ENCODE measurements around the gene HELB.

Gene HELB

DNA sequence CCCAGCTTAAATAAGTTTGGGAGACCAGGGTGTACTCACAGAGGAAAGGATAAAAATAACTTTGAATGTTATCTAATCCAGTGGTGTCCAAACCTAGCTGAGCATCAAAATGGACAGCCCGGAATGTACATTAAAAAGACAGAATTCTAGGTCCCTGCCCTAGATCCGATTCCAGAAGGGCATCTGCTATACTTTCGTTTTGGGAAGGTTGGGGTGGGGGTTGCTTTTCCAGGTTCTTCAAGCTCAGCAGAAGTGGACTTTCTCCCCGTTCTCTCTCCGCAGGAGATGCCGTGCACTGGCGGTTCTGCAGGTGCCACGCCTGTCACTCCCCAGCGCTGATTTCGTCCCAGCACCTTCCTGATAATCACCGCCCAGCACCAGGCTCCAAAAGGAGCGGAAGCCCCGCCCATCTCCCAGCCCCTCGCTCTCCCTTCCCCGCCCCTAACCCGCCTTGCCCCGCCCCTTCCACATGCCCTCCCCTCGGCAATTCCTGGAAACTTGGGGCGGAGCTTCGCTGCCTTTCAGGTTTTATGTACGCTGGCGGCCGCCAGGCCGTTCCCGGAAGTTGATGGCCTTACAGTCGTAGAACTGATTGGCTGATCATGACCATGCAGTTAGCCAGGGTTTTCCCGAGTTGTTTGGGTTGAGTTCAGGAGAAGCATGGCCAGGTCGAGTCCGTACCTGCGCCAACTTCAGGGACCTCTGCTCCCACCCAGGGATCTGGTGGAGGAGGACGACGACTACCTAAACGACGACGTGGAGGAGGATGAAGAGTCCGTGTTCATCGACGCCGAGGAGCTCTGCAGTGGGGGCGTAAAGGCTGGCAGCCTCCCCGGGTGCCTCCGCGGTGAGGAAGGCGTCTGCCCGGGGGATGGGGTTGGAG, at the start of gene HELB:
TSS of gene HELB (plus strand) at position 550 of the 883 bp plus-strand sequence. CDS start at position 661, 111 bp downstream.
- in situ Hi-C loops (cut with MboI; ENCODE audit: low sequenced_read_pairs), result no loop called here

DNA sequence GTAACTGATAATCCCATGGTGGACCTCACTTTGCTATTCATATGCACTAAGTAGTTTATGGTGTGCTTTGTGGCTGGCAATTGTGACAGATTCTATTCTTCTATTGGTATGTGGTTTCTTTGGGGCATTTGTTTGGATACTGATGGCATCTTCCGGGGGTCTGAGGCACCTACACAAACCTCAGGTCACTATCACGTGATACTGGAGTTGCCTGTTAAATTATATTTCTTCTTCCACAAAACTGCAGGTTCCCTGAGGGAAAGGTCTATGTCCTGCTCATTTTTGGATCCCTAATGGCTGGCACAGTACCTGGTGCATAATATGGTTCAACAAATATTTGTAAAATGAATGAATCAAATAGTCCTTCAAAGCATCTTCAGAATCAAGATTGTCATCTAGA, 49.5 kb upstream of the HELB start:
- in situ Hi-C loops (cut with MboI; ENCODE audit: low sequenced_read_pairs), result no loop called here

DNA sequence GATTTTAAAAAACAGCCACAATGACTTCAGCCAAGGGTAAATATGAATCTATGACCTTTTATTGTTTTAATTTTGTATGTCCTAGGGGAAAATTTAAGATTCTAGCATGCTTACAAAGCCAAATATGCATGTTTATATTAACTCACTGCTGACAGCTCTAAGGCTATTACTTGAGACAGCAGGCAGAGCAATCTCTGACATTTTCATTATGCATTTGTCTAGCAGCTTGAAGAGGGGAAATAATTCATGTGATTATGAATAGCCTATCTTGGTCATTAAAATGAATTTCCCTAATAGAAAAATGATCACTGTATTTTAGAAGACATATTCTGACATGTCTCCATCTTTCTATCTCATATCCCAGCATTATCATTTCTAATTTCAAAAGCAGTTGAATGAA, 46.6 kb upstream of the HELB start:
- in situ Hi-C loops (cut with MboI; ENCODE audit: low sequenced_read_pairs), result no loop called here

DNA sequence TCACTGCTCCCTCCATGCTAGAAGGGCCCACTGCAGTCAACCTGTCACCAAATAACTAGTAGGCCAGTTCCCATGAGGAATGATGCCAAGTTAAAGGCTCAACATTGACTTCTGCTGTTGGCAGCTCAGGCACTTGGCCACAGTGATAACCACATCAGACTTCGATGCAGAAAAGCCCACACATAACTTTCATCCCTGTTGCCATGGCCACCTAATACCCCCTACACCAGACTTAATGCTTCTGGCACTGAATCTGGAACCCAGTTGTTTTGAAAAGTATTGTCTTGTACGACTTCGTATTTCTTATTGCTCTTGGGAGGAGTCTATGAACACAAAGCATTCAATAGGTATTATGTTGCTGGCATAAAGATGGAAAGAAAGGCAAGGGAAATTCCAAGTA, 44.3 kb upstream of the HELB start:
- in situ Hi-C loops (cut with MboI; ENCODE audit: low sequenced_read_pairs), result no loop called here

DNA sequence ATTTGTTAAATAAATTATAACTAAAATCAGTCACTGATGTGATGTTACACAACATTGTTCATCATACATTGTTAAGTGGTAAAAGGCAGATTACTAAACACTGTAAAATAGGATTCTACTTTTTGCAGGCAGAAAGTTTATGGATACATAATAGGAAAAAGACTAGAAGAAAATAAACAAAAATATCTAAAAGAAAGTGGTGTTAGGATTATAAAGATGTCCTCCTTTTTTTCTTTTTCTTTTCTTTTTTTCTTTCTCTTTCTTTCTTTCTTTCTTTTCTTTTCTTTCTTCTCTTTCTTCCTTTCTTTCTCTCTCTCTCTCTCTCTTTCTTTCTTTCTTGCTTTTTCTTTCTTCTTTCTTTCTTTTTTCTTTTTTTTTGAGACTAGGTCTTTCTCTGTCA, 39.6 kb upstream of the HELB start:
- in situ Hi-C loops (cut with MboI; ENCODE audit: low sequenced_read_pairs), result no loop called here

DNA sequence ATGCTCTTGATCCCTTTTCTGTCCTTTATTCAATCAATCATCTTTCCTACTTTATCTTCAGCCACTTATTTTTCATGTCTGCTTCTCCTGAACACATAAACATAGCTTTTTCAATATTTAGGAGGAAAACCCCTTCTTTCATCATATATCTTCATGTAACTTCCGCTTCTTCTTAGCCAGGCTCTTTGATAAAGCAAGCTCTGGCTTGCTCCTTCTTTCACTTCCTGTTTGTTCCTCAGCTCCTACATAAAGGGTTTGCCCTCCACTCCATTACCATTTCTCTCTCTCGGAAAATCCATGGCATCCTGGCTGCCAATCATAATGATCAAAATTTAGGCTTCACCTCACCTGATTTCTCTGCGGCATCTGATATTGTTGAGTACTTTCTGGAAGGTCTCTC, 33.7 kb upstream of the HELB start:
- in situ Hi-C loops (cut with MboI; ENCODE audit: low sequenced_read_pairs), result no loop called here

DNA sequence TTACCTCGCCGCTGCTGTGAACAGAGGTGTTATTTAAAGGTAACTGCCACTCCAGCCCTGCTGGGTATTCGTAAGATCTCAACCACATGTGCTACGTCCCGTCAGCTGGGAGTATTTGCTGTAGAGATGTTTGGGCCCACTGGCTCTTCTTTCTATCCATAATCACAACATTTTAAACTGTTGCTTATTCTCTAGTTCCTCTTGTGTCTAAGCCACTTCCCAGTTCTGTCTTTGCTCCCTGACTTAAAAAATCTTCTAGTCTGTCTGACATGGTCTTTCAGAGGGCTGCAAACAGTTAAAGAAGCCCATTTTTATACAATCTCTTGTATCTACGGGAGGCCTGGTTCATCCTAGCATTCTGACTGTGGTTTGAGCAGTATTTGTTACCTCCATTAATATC, 33.2 kb upstream of the HELB start:
- in situ Hi-C loops (cut with MboI; ENCODE audit: low sequenced_read_pairs), result no loop called here

DNA sequence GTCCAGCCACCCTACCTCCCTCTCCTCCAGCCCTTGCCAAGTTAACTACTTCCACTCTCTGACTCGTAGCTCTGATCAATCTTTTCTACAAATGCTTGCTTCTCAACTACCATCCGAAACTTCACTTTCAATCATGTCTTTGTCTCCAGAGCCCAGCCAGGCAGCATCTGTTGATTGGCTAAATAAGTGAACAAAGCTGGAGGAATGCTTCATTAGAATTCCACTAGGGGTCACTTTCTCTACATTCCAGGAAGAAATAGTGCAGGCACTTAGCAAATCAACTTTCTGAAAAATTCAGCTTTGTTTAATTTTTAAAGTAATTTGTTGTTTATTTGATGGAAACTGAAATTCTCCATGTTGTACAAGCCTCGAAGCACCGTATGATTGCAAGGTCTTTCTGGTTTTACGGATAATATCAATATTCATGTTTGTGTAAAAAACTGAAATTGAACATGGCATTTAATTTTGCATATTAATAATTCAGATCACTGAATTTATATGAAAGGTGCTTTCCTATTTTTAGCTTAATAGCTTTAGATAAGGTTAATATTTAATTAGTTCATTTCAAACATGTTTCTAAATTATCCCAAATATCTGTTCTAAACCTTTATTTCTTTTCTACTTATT, 32.4 kb upstream of the HELB start:
- in situ Hi-C loops (cut with MboI; ENCODE audit: low sequenced_read_pairs), result no loop called here

DNA sequence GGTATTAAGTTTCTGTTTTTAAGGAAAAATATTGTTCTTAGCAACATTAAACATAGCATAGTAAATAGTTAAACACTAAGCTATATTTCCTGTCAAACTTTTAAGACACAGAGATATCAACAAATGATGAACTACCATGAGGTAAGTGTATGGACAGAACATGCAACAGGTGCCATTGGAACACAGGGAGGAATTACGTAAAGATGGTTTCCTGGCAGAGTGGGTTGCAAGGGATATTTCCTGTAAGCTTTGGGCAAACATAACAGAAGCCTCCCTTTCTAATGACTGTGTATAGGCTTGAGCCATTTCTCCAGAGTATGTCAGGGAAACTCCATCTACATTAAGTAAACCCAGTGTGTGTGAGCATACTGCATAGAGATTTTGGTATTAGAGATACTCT, 31.7 kb upstream of the HELB start:
- in situ Hi-C loops (cut with MboI; ENCODE audit: low sequenced_read_pairs), result no loop called here

DNA sequence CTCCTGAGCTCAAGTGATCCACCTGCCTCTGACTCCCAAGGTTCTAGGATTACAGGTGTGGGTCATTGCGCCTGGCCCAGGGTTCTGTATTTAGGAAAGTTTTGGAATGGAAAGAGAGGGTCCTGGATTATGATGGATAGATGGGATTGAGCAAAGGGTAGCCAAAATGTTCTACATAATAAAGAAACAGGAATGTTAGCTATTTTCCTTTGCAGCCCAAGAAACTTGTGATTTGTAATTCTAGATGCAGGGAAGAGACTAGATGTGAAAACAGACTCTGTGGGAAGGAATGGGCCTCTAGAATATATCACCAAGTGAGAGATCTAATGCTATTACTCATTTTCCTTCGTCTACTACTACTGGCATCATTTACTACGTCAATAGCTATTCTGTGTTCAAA, 29.6 kb upstream of the HELB start:
- in situ Hi-C loops (cut with MboI; ENCODE audit: low sequenced_read_pairs), result no loop called here

DNA sequence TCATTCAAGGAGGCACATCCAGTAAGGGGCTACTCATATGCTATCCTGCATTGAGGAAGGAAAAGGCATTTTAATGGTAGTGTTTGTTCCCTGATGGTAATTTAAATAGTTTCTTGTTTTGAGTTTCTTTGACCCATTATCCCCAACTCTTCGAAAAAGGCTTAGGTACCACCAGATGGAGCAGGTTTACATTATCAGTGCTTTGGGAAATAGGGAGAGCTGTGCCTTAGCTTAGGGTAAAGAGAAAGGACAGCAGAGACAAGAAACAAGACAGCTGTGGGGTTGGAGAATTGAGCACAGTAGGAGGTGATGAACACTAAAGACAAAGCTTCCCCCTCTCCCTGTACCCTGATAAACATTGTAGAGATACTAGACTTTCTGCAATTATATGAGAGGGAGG, 29.1 kb upstream of the HELB start:
- in situ Hi-C loops (cut with MboI; ENCODE audit: low sequenced_read_pairs), result no loop called here

DNA sequence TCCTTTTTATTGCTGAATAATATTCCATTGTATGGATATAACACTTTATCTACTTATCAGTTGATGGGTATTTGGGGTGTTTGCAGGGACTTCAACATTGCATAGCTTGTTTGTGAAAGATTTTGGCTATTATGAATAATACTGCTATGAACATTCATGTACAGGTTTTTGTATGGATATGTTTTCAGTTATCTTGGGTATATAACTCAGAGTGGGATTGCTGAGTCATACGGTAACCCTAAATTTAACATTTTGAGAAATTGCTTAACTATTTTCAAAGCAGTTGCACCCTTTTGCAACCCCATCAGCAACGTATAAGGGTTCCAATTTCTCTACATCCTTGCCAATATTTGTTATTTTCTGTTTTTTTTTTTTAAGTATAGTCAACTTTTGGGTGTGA, 27.3 kb upstream of the HELB start:
- in situ Hi-C loops (cut with MboI; ENCODE audit: low sequenced_read_pairs), result no loop called here

DNA sequence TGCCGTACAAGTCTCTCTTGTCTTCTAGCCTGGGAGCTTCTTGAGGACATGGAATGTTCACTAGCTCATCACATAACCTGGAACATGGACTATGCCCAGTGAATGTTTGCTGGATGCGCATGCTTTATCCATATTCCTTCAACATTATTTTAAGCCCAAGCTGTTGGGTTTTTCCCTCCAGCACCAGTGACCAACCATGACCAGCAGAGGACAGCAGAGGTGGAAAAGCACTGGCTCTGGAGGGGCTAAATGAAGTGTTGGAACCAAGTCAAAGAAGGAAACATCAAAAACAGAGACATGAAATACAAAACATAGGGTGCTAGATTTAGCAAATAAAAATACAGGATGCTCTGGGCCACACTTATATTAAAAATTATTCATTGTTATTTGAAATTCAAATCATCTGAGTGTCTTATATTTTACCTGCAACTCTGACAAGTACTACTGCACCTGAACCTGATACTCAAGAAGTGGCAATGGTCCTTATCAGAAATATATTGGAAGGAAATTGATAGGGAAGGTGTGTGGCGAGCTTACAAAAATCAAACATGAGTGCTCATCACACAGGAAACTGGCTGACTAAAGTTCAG, 23.1 kb upstream of the HELB start:
- in situ Hi-C loops (cut with MboI; ENCODE audit: low sequenced_read_pairs), result no loop called here

DNA sequence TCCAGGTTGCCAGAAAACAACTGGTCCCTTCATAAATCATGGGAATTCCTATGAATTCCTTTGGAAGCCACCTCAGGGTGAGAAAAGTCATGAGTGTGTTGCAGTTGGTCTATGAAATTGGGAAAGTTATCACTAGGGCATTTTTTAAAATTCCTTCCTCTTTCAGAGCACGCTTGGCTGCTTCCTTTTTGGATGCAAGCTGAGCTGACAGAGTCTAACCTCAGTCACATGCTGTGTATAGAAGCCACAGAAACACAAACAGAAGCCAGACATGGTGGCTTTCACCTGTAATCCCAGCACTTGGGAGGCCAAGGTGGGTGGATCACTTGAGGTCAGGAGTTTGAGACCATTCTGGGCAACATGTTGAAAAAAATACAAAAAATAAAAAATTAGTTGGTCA, 21.7 kb upstream of the HELB start:
- in situ Hi-C loops (cut with MboI; ENCODE audit: low sequenced_read_pairs), result no loop called here

DNA sequence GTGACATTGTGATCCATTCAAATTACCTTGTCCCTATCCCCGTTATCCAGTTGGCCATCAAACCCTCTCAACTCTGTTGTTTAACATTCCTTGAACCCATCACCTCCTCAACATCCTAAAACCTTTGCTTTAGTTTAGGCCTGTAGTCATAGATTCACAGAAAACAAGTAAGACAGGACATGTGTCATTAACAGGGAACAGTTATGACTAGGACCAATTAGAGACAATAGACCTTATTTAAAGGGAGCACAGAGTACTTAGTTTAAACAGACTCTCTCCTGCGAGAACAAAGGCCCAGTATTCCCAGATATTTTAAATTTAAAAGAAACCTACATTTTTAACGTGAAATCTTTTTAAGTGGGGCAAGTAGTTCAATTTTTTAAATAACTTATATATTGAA, 20.0 kb upstream of the HELB start:
- in situ Hi-C loops (cut with MboI; ENCODE audit: low sequenced_read_pairs), result no loop called here

DNA sequence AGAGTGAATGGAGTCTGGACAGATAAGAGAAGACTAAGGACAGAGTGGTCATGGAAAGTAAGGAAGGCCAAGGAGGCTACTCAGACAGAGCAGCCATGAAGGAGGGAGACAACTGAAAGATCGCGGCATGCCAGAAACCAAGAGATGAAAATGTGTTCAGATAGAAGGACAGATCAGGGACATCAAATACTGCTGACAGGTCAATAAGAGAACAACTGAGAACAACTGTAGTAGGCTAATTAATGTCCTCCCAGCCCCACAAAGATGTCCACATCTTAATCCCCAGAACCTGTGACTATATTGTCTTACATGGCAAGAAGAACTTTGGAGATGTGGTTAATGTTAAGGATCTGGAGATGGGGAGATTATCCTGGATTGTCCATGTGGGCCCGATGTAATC, 15.0 kb upstream of the HELB start:
- in situ Hi-C loops (cut with MboI; ENCODE audit: low sequenced_read_pairs), result no loop called here

DNA sequence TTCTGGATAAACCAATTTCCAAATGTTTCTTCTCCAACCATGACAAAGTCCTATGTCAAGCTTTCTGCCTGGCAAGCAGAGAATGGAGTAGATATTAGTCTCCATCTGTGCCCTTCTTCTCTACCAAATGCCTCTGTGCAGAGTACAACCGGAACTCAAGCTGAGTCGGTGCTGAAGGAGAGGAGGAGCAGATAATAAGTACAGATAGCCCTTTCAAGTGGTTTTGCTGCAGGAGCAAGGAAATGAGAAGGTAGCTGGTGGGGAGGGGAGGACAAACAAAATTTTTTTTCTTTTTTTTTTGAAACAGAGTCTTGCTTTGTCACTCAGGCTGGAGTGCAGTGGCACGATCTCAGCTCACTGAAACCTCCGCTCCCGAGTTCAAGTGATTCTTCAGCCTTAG, 14.2 kb upstream of the HELB start:
- in situ Hi-C loops (cut with MboI; ENCODE audit: low sequenced_read_pairs), result no loop called here

DNA sequence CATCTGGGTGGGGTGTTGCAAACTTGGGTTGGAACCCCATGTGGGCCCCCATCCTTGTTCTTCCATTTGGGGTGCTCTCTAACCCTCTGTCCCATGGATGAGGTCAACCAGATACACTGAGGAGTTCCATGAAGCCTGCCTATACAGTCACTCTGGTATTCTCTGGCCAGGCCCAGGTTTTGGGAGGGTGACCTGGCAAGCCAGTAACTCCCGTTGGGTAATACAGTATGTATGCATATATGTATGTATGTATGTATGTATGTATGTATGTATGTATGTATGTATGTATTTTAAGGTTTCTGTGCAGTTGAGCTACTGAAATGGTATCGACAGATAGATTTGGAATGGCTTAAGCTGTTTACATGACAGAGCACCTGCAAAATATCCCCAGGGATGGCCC, 12.8 kb upstream of the HELB start:
- in situ Hi-C loops (cut with MboI; ENCODE audit: low sequenced_read_pairs), result no loop called here

DNA sequence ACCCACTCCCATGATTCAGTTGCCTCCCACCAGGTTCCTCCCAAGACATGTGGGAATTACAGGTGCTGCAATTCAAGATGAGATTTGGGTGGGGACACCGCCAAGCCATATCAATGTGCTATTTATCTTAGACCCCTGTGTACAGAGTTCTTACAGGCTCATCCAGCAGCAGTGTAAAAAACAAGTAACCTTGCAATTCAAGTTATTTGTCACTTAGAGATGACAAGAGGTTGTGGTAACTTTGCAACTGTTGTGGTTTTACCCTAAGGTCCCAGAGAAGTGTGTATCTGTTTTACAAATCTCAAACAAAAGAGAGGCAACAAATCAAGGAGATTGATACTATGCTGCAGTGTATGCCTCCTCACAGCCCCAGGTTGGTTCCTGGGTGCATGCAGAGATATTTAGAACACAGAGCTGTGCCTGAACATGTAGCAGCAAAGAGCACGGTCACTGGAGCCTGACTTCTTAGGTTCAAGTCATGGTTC, 11.5 kb upstream of the HELB start:
- in situ Hi-C loops (cut with MboI; ENCODE audit: low sequenced_read_pairs), result no loop called here

DNA sequence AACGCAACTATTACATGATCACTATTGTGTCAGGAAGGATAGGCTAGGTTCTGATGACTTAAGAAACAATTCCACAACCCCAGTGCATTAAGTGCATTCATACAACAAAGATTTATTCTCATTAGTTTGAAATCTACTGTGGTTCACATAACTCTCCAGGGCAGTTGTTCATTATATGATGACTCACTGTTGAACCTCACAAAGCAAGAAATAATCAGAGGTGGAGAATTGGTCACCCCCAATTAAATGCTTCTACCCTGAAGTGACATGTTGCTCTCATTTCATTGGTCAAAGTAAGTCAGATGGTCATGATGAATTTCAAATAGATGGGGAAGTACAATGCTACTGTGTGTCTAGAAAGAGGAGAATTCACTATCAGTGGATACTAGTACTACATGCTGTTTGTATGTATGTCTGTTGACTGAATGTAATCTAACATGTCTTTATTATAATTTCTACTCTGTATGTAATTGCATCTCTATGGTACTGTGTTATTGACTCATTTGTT, 6.1 kb upstream of the HELB start:
- in situ Hi-C loops (cut with MboI; ENCODE audit: low sequenced_read_pairs), result no loop called here

DNA sequence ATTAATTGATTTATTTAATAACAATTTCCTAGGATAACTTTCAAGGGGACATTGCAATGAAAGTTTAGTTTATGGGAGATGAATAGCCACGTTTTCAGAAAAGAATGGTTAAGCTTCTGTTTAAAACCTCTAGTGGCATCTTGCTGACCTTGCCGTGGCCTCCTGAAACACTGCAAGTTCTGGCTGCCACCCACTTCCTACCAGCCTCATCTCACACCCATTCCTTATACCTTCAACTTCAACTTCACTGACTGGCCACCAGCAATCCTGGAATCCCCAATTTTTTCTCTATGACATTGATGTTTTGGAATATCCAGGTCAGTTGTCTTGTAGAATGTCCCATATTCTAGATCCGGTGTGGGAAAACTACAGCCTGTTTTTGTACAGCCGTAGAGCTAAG, 5.2 kb upstream of the HELB start:
- in situ Hi-C loops (cut with MboI; ENCODE audit: low sequenced_read_pairs), result no loop called here

DNA sequence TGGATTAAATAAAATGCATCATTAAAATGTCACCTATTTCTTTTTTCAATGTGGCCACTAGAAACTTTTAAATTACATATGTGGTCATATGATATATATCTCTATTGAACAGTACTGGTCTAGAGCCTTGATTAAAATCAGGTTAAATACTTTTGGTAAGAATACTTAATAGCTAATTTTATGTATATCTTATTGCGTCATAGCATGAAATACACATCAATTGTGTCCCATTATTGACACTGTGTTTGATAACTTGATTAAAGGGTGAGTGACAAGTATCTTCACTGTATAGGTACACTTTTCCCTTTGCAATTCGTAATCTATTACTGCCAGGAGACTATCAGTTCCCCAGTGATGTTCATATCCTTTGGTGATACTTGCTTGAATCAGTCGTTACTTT, 4.4 kb upstream of the HELB start:
- in situ Hi-C loops (cut with MboI; ENCODE audit: low sequenced_read_pairs), result no loop called here

Measured in HL-60/S4 treated with phorbol 12-myristate 13-acetate at 8.2 ng/mL for 4 days and 3 days (cell line).